ENCODE results near the gene OR2C1. TPM values are rescaled to one million over a fixed set of nuclear protein-coding genes. Genes with fewer than 3 reads are reported as not detected.
A peak's percentile ranks its signal among the peaks of the same experiment; 100 is the strongest.

OR2C1 gene
- total RNA-seq, 8 experiments from 2014 or later: 0.20 to 0.86 (median 0.31) TPM; not detected in 1

- H3K4me1 ChIP-seq (replicated peaks in 1 of 2): no peaks in the 10 kb centered on the region
- no peak overlapping the region for H3K4me3 ChIP-seq
- in situ Hi-C loops (cut with MboI; ENCODE audit: low pct_unique_long_range_greater_than_20kb in 2 of 9, low sequenced_read_pairs in 9 of 9, unreplicated experiment in 9 of 9): no loop called here
- no peak for ATAC-seq (replicated peaks in 6 of 8)
- 0% methylated on average over 1 of the region's 1 CpG; no CpG with 5 or more reads in 4 of the 10 experiments for WGBS, 10 experiments
- H3K27ac ChIP-seq: no peak overlapping the region
Measured at GRCh38 chr16:3358871-3359270, 3.2 kb downstream of the OR2C1 start.

- H3K4me1 ChIP-seq (replicated peaks in 1 of 2): no peaks in the 10 kb centered on the region
- H3K4me3 ChIP-seq: no peak overlapping the region
- in situ Hi-C loops (cut with MboI; ENCODE audit: low pct_unique_long_range_greater_than_20kb in 2 of 9, low sequenced_read_pairs in 9 of 9, unreplicated experiment in 9 of 9): no loop called here
- ATAC-seq (replicated peaks in 6 of 8): no peak
- no peak overlapping the region for H3K27ac ChIP-seq
Measured at GRCh38 chr16:3362931-3363330, 7.2 kb downstream of the OR2C1 start.

DNA sequence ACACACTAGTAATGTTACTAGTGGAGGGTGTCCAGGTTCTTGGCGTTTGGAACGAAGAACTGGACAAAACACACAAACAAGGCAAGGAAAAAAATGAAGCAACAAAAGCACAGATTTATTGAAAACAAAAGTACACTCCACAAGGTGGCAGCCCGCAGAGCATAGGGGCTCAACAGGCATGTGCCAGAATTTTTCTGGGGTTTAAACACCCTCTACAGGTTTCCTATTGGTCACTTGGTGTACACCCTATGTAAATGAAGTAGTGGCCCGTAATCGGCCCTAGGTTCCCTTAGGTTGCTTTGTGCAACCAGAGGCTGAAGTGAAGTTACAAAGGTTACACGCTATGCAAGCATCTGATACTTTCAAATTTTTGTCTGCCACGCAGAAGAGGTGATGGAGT, 8.1 kb downstream of the OR2C1 start:
- Histone ChIP-seq H3K4me3 (no peak overlapping the region), H3K27ac (no peak overlapping the region), H3K4me1 (replicated peaks in 1 of 2) (no peaks in the 10 kb centered on the region)
- ATAC-seq (replicated peaks in 6 of 8): no peak
- 56 to 100% (median 82%) methylated on average over 1 to 7 of the region's 7 CpGs for WGBS, 10 experiments
- in situ Hi-C loops (cut with MboI; ENCODE audit: low pct_unique_long_range_greater_than_20kb in 2 of 9, low sequenced_read_pairs in 9 of 9, unreplicated experiment in 9 of 9): no loop called here

GRCh38 chr16:3364774-3365427, 9.2 kb downstream of the OR2C1 start:
- WGBS, 10 experiments: 35 to 87% (median 80%) methylated on average over 6 to 29 of the region's 42 CpGs; no CpG with 5 or more reads in 4 of the 10 experiments
- in situ Hi-C loops (cut with MboI; ENCODE audit: low pct_unique_long_range_greater_than_20kb in 2 of 9, low sequenced_read_pairs in 9 of 9, unreplicated experiment in 9 of 9): no loop called here
- Histone ChIP-seq H3K4me3 (no peak overlapping the region), H3K4me1 (replicated peaks in 1 of 2) (no peaks in the 10 kb centered on the region), H3K27ac (no peak overlapping the region)
- peak in 3 of 8 experiments; percentile 95 to 98 (median 96) for ATAC-seq (replicated peaks in 6 of 8)

DNA sequence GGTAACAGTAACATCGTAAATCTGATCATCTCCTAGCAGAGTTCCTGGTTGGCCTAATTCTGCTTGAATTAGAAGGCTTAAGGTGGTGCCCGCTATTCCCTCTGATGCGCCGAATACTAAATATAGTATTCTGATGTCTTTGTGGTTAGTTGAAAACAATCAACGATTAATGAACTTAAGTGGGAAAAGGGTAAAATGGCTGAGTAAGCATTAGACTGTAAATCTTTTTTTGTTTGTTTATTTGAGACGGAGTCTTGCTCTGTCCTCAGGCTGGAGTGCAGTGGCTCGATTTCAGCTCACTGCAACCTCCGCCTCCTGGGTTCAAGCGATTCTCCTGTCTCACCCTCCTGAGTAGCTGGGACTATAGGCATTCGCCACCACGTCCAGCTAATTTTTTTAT, 13.4 kb downstream of the OR2C1 start:
- no peak for ATAC-seq (replicated peaks in 6 of 8)
- no peak overlapping the region for H3K4me3 ChIP-seq
- H3K27ac ChIP-seq: no peak overlapping the region
- 47 to 100% (median 83%) methylated on average over 1 to 9 of the region's 11 CpGs; no CpG with 5 or more reads in 2 of the 10 experiments for WGBS, 10 experiments
- in situ Hi-C loops (cut with MboI; ENCODE audit: low pct_unique_long_range_greater_than_20kb in 2 of 9, low sequenced_read_pairs in 9 of 9, unreplicated experiment in 9 of 9): no loop called here
- H3K4me1 ChIP-seq (replicated peaks in 1 of 2): no peaks in the 10 kb centered on the region

DNA sequence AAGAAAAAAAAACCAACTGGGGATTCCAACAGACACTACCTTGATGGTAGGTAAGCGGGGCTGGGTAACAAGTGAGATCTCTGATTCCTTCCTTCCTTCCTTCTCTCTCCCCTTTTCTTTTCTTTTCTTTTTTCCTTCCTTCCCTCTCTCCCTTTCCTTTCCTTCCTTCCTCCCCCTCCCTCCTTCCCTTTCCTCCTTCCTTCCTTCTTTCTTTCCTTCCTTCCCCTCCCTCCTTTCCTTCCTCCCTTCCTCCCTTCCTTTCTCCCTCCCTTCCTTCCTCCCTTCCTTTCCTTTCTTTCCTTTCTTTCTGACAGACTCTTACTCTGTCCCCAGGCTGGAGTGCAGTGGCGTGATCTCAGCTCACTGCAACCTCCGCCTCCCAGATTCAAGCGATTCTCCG, 20.0 kb downstream of the OR2C1 start:
- in situ Hi-C loops (cut with MboI; ENCODE audit: low pct_unique_long_range_greater_than_20kb in 2 of 9, low sequenced_read_pairs in 9 of 9, unreplicated experiment in 9 of 9): no loop called here

GRCh38 chr16:3377917-3378316, 22.2 kb downstream of the OR2C1 start:
- no peak overlapping the region for H3K27ac ChIP-seq
- in situ Hi-C loops (cut with MboI; ENCODE audit: low pct_unique_long_range_greater_than_20kb in 2 of 9, low sequenced_read_pairs in 9 of 9, unreplicated experiment in 9 of 9): no loop called here
- no peak overlapping the region for H3K4me3 ChIP-seq
- no peaks in the 10 kb centered on the region for H3K4me1 ChIP-seq (replicated peaks in 1 of 2)
- no peak for ATAC-seq (replicated peaks in 6 of 8)

More for the DNA sequence above, 20.0 kb downstream of the OR2C1 start:
- Histone ChIP-seq H3K4me3 (no peak overlapping the region), H3K4me1 (replicated peaks in 1 of 2) (no peaks in the 10 kb centered on the region), H3K27ac (no peak overlapping the region)
- WGBS, 10 experiments: 56 to 100% (median 89%) methylated on average over 1 to 5 of the region's 5 CpGs; no CpG with 5 or more reads in 2 of the 10 experiments
- no peak for ATAC-seq (replicated peaks in 6 of 8)

DNA sequence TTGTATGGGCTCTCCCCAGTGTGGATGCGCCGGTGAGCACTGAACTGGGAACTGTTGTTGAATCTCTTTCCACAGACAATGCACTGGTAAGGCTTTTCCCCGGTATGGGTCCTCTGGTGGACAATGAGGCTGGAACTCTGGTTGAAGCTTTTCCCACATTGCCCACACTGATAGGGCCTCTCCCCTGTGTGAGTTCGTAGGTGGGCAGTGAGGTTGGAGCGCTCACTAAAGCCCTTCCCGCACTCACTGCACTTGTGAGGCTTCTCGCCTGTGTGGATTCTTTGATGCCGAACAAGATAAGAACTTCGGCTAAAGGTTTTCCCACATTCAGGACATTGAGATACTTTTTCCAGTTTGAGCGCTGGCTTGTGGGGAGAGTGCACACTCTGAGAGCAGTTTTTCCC, 27.4 kb downstream of the OR2C1 start:
- Histone ChIP-seq H3K4me3 (no peak overlapping the region), H3K4me1 (replicated peaks in 1 of 2) (no peaks in the 10 kb centered on the region), H3K27ac (no peak overlapping the region)
- in situ Hi-C loops (cut with MboI; ENCODE audit: low pct_unique_long_range_greater_than_20kb in 2 of 9, low sequenced_read_pairs in 9 of 9, unreplicated experiment in 9 of 9): no loop called here
- no peak for ATAC-seq (replicated peaks in 6 of 8)
- 90 to 100% (median 98%) methylated on average over 2 to 9 of the region's 10 CpGs; no CpG with 5 or more reads in 2 of the 10 experiments for WGBS, 10 experiments

DNA sequence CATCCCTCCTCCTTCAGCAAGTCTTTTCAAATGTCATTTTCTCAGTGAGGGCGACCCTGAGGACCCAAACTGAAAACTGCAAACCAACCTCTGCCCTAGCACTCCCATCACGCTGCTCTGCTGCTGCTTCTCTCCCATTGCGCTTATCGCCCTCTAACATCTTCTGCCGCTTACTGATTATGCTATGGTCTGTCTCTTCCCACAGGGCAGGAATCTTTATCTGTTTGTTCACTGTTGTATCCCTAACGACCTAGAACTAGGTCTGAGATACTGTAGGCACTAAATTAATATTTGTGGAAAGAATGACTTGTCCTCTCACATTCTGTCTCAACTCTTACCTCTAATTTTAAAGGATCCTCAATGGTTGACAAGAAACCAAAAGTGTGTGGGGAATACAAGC, 32.6 kb downstream of the OR2C1 start:
- no peak for ATAC-seq (replicated peaks in 6 of 8)
- Histone ChIP-seq H3K4me1 (replicated peaks in 1 of 2) (no peaks in the 10 kb centered on the region), H3K4me3 (no peak overlapping the region), H3K27ac (no peak overlapping the region)
- in situ Hi-C loops (cut with MboI; ENCODE audit: low pct_unique_long_range_greater_than_20kb in 2 of 9, low sequenced_read_pairs in 9 of 9, unreplicated experiment in 9 of 9): no loop called here
- 90 to 100% (median 95%) methylated on average over 1 to 6 of the region's 6 CpGs; no CpG with 5 or more reads in 1 of the 10 experiments for WGBS, 10 experiments

GRCh38 chr16:3389663-3390338, 34.1 kb downstream of the OR2C1 start:
- no peaks in the 10 kb centered on the region for H3K4me1 ChIP-seq (replicated peaks in 1 of 2)
- no peak overlapping the region for H3K4me3 ChIP-seq
- no peak for ATAC-seq (replicated peaks in 6 of 8)
- 90 to 100% (median 97%) methylated on average over 1 to 5 of the region's 9 CpGs; no CpG with 5 or more reads in 5 of the 10 experiments for WGBS, 10 experiments
- in situ Hi-C loops (cut with MboI; ENCODE audit: low pct_unique_long_range_greater_than_20kb in 2 of 9, low sequenced_read_pairs in 9 of 9, unreplicated experiment in 9 of 9): no loop called here
- H3K27ac ChIP-seq: no peak overlapping the region

DNA sequence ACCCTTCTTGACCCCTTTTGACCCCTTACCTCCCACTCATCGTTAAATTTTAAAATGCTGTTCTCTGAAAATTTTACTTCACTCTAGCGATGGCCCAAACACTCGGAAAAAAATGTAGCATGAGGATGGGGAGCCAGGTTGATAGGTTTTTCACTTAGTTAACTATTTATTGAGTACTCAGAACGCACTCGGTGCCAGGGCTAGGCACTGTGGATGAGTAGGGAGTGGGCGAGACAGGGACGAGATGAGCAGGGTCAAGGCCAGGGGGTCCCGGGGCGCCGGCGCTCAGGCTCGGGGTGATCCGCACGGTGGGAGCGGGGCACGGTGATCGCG, 44.7 kb downstream of the OR2C1 start:
- in situ Hi-C loops (cut with MboI; ENCODE audit: low pct_unique_long_range_greater_than_20kb in 2 of 9, low sequenced_read_pairs in 9 of 9, unreplicated experiment in 9 of 9): no loop called here
- H3K4me1 ChIP-seq (replicated peaks in 1 of 2): peaks cover 0 to 12% of the 10 kb centered on the region in 2 donors
- ATAC-seq (replicated peaks in 6 of 8): no peak
- peak overlapping the region; percentile 69 to 93 (median 80) for H3K4me3 ChIP-seq
- WGBS, 10 experiments: 0% methylated on average over 1 to 6 of the region's 18 CpGs; no CpG with 5 or more reads in 6 of the 10 experiments
- peak overlapping the region; percentile 47 to 66 for H3K27ac ChIP-seq

GRCh38 chr16:3400779-3401688, 45.3 kb downstream of the OR2C1 start, which contains the start of the genes ZNF174 and ZSCAN32:
ZNF174 (plus strand) TSS chr16:3401215; CDS start chr16:3402005, 790 bp downstream.
ZSCAN32 (minus strand) TSS chr16:3401004; CDS start chr16:3397557, 3,447 bp downstream.
- Histone ChIP-seq H3K4me1 (replicated peaks in 1 of 2) (peaks cover 0 to 12% of the 10 kb centered on the region in 2 donors), H3K4me3 (peak within 1 kb of the TSS; percentile 69 to 93 (median 80)), H3K27ac (peak within 1 kb of the TSS; percentile 47 to 66)
- ATAC-seq (replicated peaks in 6 of 8): peak; percentile 93 to 98 (median 97)
- WGBS, 10 experiments: 0 to 4% (median 0%) methylated on average over 2 to 62 of the region's 95 CpGs; no CpG with 5 or more reads in 2 of the 10 experiments
- in situ Hi-C loops (cut with MboI; ENCODE audit: low pct_unique_long_range_greater_than_20kb in 2 of 9, low sequenced_read_pairs in 9 of 9, unreplicated experiment in 9 of 9): no loop called here
